Measurements from ENCODE around the gene KIFBP. TPM values are rescaled to one million over a fixed set of nuclear protein-coding genes. Genes with fewer than 3 reads are reported as not detected.
A peak's percentile ranks its signal among the peaks of the same experiment; 100 is the strongest.
"Not testable (repeated sequence)": the region's sequence is repeated elsewhere in the genome, so short reads cannot be mapped to it uniquely, and the experiment has no call there.

KIFBP gene
- total RNA-seq, 5 donors from 2014 or later (not counting 1 experiment from before 2014, with no cell fraction given), result 5.9 to 15.2 (median 13.2) TPM

GRCh38 chr10:69007260-69007659, 18.7 kb downstream of the KIFBP start:
- peaks cover 0 to 3% (median 2%) of the 10 kb centered on the region in 3 donors for H3K4me1 Mint-ChIP-seq
- no peak overlapping the region for H3K4me3 ChIP-seq (ENCODE audit: control insufficient read depth in 1 of 2, extremely low read depth in 1 of 2, low read length in 1 of 2)
- no peak overlapping the region for H3K27ac Mint-ChIP-seq
- no peaks in the 10 kb centered on the region for H3K9me3 Mint-ChIP-seq
- H3K9me3 ChIP-seq, result no peaks in the 10 kb centered on the region
- H3K36me3 Mint-ChIP-seq, result peaks cover 23% of the 10 kb centered on the region
- no peaks in the 10 kb centered on the region for H3K27me3 Mint-ChIP-seq
- ChIA-PET CTCF (interaction anchor here (1.5 to 4.4 kb wide), 4 partner anchors 80 to 95 kb away, joined by 5 to 98 read pairs (median 36); partner anchors contain the start of gene SRGN (in 1 of the 2)), POLR2A (no interaction called here)
- no CpG with 5 or more reads among the region's 3 CpGs for WGBS (ENCODE audit: insufficient coverage)
- no peak overlapping the region for H3K27ac ChIP-seq (ENCODE audit: low read length)
- H3K4me1 ChIP-seq (ENCODE audit: control insufficient read depth in 1 of 2, extremely low read depth in 1 of 2, insufficient read depth in 2 of 2, low read length in 2 of 2), result no peaks in the 10 kb centered on the region
- no peak overlapping the region for H3K4me3 Mint-ChIP-seq
- no peaks in the 10 kb centered on the region for H3K27me3 ChIP-seq (replicated peaks in 1 of 2; ENCODE audit: control insufficient read depth in 2 of 2, extremely low read depth in 1 of 2, insufficient read depth in 2 of 2, low read length in 1 of 2)
- no peak for DNase-seq
- ATAC-seq (replicated peaks in 1 of 4), result no peak
- peaks cover 0 to 46% of the 10 kb centered on the region in 2 donors for H3K36me3 ChIP-seq (ENCODE audit: control insufficient read depth in 2 of 2, extremely low read depth in 1 of 2, insufficient read depth in 1 of 2, low read length in 1 of 2)

GRCh38 chr10:69009360-69009759, 20.8 kb downstream of the KIFBP start:
- ChIA-PET CTCF (interaction anchor here (1.0 to 2.0 kb wide), 4 partner anchors 8 to 85 kb away, joined by 3 to 4 read pairs (median 4); no protein-coding TSS in a partner anchor), POLR2A (no interaction called here)
- H3K9me3 ChIP-seq, result no peaks in the 10 kb centered on the region
- Mint-ChIP-seq H3K4me3 (no peak overlapping the region), H3K27ac (no peak overlapping the region), H3K9me3 (no peaks in the 10 kb centered on the region), H3K4me1 (peaks cover 0 to 6% (median 3%) of the 10 kb centered on the region in 3 donors), H3K36me3 (peaks cover 35% of the 10 kb centered on the region), H3K27me3 (no peaks in the 10 kb centered on the region)
- ATAC-seq (replicated peaks in 1 of 4) (no peak), DNase-seq (no peak)
- H3K27me3 ChIP-seq (replicated peaks in 1 of 2; ENCODE audit: control insufficient read depth in 2 of 2, extremely low read depth in 1 of 2, insufficient read depth in 2 of 2, low read length in 1 of 2), result no peaks in the 10 kb centered on the region
- WGBS (ENCODE audit: insufficient coverage), result no CpG with 5 or more reads among the region's 2 CpGs
- peaks cover 4 to 45% of the 10 kb centered on the region in 2 donors for H3K36me3 ChIP-seq (ENCODE audit: control insufficient read depth in 2 of 2, extremely low read depth in 1 of 2, insufficient read depth in 1 of 2, low read length in 1 of 2)
- H3K4me3 ChIP-seq (ENCODE audit: control insufficient read depth in 1 of 2, extremely low read depth in 1 of 2, low read length in 1 of 2), result no peak overlapping the region
- H3K4me1 ChIP-seq (ENCODE audit: control insufficient read depth in 1 of 2, extremely low read depth in 1 of 2, insufficient read depth in 2 of 2, low read length in 2 of 2), result no peaks in the 10 kb centered on the region
- H3K27ac ChIP-seq (ENCODE audit: low read length), result no peak overlapping the region

- no CpG with 5 or more reads among the region's 1 CpG for WGBS (ENCODE audit: insufficient coverage)
Measured at GRCh38 chr10:69010151-69010640, 21.6 kb downstream of the KIFBP start.

GRCh38 chr10:69012778-69013177, 24.2 kb downstream of the KIFBP start:
- peaks cover 4 to 38% of the 10 kb centered on the region in 2 donors for H3K36me3 ChIP-seq (ENCODE audit: control insufficient read depth in 2 of 2, extremely low read depth in 1 of 2, insufficient read depth in 1 of 2, low read length in 1 of 2)
- not testable (repeated sequence) for H3K27me3 Mint-ChIP-seq; H3K27ac ChIP-seq (ENCODE audit: low read length); H3K4me3 ChIP-seq (ENCODE audit: control insufficient read depth in 1 of 2, extremely low read depth in 1 of 2, low read length in 1 of 2); H3K27me3 ChIP-seq (replicated peaks in 1 of 2; ENCODE audit: control insufficient read depth in 2 of 2, extremely low read depth in 1 of 2, insufficient read depth in 2 of 2, low read length in 1 of 2); H3K4me1 Mint-ChIP-seq; DNase-seq; ATAC-seq (replicated peaks in 1 of 4); H3K4me3 Mint-ChIP-seq; H3K9me3 Mint-ChIP-seq; H3K4me1 ChIP-seq (ENCODE audit: control insufficient read depth in 1 of 2, extremely low read depth in 1 of 2, insufficient read depth in 2 of 2, low read length in 2 of 2); H3K9me3 ChIP-seq
- ChIA-PET POLR2A (interaction anchor here in 1 of 2 donors (0.6 kb wide), 1 partner anchor 75 kb away, joined by 3 read pairs; no protein-coding TSS in a partner anchor), CTCF (interaction anchor here in 1 of 2 donors (0.6 to 1.0 kb wide), 2 partner anchors 31 to 114 kb away, joined by 3 read pairs; no protein-coding TSS in a partner anchor)
- WGBS (ENCODE audit: insufficient coverage), result no CpG with 5 or more reads among the region's 2 CpGs
- H3K36me3 Mint-ChIP-seq, result peaks cover 46% of the 10 kb centered on the region
- H3K27ac Mint-ChIP-seq, result peak overlapping the region; percentile 4 to 19

More at GRCh38 chr10:69010151-69010640, 21.6 kb downstream of the KIFBP start:
- Histone ChIP-seq H3K4me3 (ENCODE audit: control insufficient read depth in 1 of 2, extremely low read depth in 1 of 2, low read length in 1 of 2) (no peak overlapping the region), H3K9me3 (no peaks in the 10 kb centered on the region), H3K27me3 (replicated peaks in 1 of 2; ENCODE audit: control insufficient read depth in 2 of 2, extremely low read depth in 1 of 2, insufficient read depth in 2 of 2, low read length in 1 of 2) (no peaks in the 10 kb centered on the region), H3K27ac (ENCODE audit: low read length) (no peak overlapping the region), H3K36me3 (ENCODE audit: control insufficient read depth in 2 of 2, extremely low read depth in 1 of 2, insufficient read depth in 1 of 2, low read length in 1 of 2) (peaks cover 4 to 45% of the 10 kb centered on the region in 2 donors), H3K4me1 (ENCODE audit: control insufficient read depth in 1 of 2, extremely low read depth in 1 of 2, insufficient read depth in 2 of 2, low read length in 2 of 2) (no peaks in the 10 kb centered on the region)
- POLR2A ChIA-PET, result interaction anchor here in 1 of 2 donors (0.8 kb wide), 1 partner anchor 29 kb away, joined by 3 read pairs; no protein-coding TSS in a partner anchor
- no peak for ATAC-seq (replicated peaks in 1 of 4)
- H3K27ac Mint-ChIP-seq, result no peak overlapping the region
- CTCF ChIA-PET, result interaction anchor here (0.6 to 2.0 kb wide), 6 partner anchors 14 to 104 kb away, joined by 3 to 4 read pairs (median 4); no protein-coding TSS in a partner anchor
- H3K27me3 Mint-ChIP-seq, result no peaks in the 10 kb centered on the region
- no peak overlapping the region for H3K4me3 Mint-ChIP-seq
- H3K4me1 Mint-ChIP-seq, result peaks cover 0 to 5% (median 0%) of the 10 kb centered on the region in 3 donors
- peaks cover 35% of the 10 kb centered on the region for H3K36me3 Mint-ChIP-seq
- DNase-seq, result no peak
- H3K9me3 Mint-ChIP-seq, result no peaks in the 10 kb centered on the region

- H3K9me3 ChIP-seq, result no peaks in the 10 kb centered on the region
- 100% methylated on average over 1 of the region's 1 CpG for WGBS (ENCODE audit: insufficient coverage)
- H3K4me1 Mint-ChIP-seq, result peaks cover 0 to 5% (median 0%) of the 10 kb centered on the region in 3 donors
- H3K4me3 Mint-ChIP-seq, result no peak overlapping the region
- H3K36me3 ChIP-seq (ENCODE audit: control insufficient read depth in 2 of 2, extremely low read depth in 1 of 2, insufficient read depth in 1 of 2, low read length in 1 of 2), result peaks cover 4 to 34% of the 10 kb centered on the region in 2 donors
- DNase-seq (no peak), ATAC-seq (replicated peaks in 1 of 4) (no peak)
- H3K36me3 Mint-ChIP-seq, result peaks cover 54% of the 10 kb centered on the region
- H3K27me3 ChIP-seq (replicated peaks in 1 of 2; ENCODE audit: control insufficient read depth in 2 of 2, extremely low read depth in 1 of 2, insufficient read depth in 2 of 2, low read length in 1 of 2), result no peaks in the 10 kb centered on the region
- no peaks in the 10 kb centered on the region for H3K4me1 ChIP-seq (ENCODE audit: control insufficient read depth in 1 of 2, extremely low read depth in 1 of 2, insufficient read depth in 2 of 2, low read length in 2 of 2)
- POLR2A ChIA-PET, result interaction anchor here in 1 of 2 donors (0.6 kb wide), 1 partner anchor 198 kb away, joined by 3 read pairs; no protein-coding TSS in a partner anchor
- H3K27me3 Mint-ChIP-seq, result no peaks in the 10 kb centered on the region
- no peak overlapping the region for H3K27ac ChIP-seq (ENCODE audit: low read length)
- no peaks in the 10 kb centered on the region for H3K9me3 Mint-ChIP-seq
- no peak overlapping the region for H3K4me3 ChIP-seq (ENCODE audit: control insufficient read depth in 1 of 2, extremely low read depth in 1 of 2, low read length in 1 of 2)
- H3K27ac Mint-ChIP-seq, result no peak overlapping the region
- CTCF ChIA-PET, result interaction anchor here in 1 of 2 donors (0.7 kb wide), 1 partner anchor 90 kb away, joined by 3 read pairs; no protein-coding TSS in a partner anchor
Measured at GRCh38 chr10:69014171-69014570, 25.6 kb downstream of the KIFBP start.

GRCh38 chr10:69018613-69019012, 30.0 kb downstream of the KIFBP start:
- peaks cover 0 to 2% (median 0%) of the 10 kb centered on the region in 3 donors for H3K4me1 Mint-ChIP-seq
- Histone ChIP-seq H3K4me1 (ENCODE audit: control insufficient read depth in 1 of 2, extremely low read depth in 1 of 2, insufficient read depth in 2 of 2, low read length in 2 of 2) (no peaks in the 10 kb centered on the region), H3K27ac (ENCODE audit: low read length) (no peak overlapping the region), H3K27me3 (replicated peaks in 1 of 2; ENCODE audit: control insufficient read depth in 2 of 2, extremely low read depth in 1 of 2, insufficient read depth in 2 of 2, low read length in 1 of 2) (no peaks in the 10 kb centered on the region), H3K4me3 (ENCODE audit: control insufficient read depth in 1 of 2, extremely low read depth in 1 of 2, low read length in 1 of 2) (no peak overlapping the region), H3K9me3 (no peaks in the 10 kb centered on the region), H3K36me3 (ENCODE audit: control insufficient read depth in 2 of 2, extremely low read depth in 1 of 2, insufficient read depth in 1 of 2, low read length in 1 of 2) (peaks cover 0 to 19% of the 10 kb centered on the region in 2 donors)
- H3K27ac Mint-ChIP-seq, result no peak overlapping the region
- no peak for DNase-seq
- no peaks in the 10 kb centered on the region for H3K27me3 Mint-ChIP-seq
- ChIA-PET CTCF (no interaction called here), POLR2A (interaction anchor here (0.5 to 0.9 kb wide), 2 partner anchors 24 to 195 kb away, joined by 3 to 8 read pairs; no protein-coding TSS in a partner anchor)
- peaks cover 35% of the 10 kb centered on the region for H3K36me3 Mint-ChIP-seq
- H3K9me3 Mint-ChIP-seq, result no peaks in the 10 kb centered on the region
- 100% methylated on average over 2 of the region's 3 CpGs for WGBS (ENCODE audit: insufficient coverage)
- H3K4me3 Mint-ChIP-seq, result no peak overlapping the region
- no peak for ATAC-seq (replicated peaks in 1 of 4)

All from T-cell (primary cell).